ENCODE measurements around the gene PADI4. TPM values are rescaled to one million over a fixed set of nuclear protein-coding genes. Genes with fewer than 3 reads are reported as not detected.
"Not testable (repeated sequence)": the region's sequence is repeated elsewhere in the genome, so short reads cannot be mapped to it uniquely, and the experiment has no call there.

The PADI4 gene
- total and polyA plus RNA-seq, 2 donors (not counting 1 experiment from before 2014, with no cell fraction given) = not detected

- not testable (repeated sequence) for DNase-seq (ENCODE audit: low read depth in 2 of 2); H4K20me1 ChIP-seq (ENCODE audit: control insufficient read depth, extremely low read depth, insufficient read depth, low read length); H3K36me3 ChIP-seq (ENCODE audit: control insufficient read depth, insufficient read depth, low read length)
These were observed 100.0 kb downstream of the PADI4 start for GRCh38 chr1:17407786-17408514.

GRCh38 chr1:17409391-17409811, 101.4 kb downstream of the PADI4 start:
- Histone ChIP-seq H3K27me3 (ENCODE audit: control insufficient read depth, insufficient read depth, low read length) (no peaks in the 10 kb centered on the region), H3K36me3 (ENCODE audit: control insufficient read depth, insufficient read depth, low read length) (peaks cover 13% of the 10 kb centered on the region), H3K9me3 (ENCODE audit: control insufficient read depth, insufficient read depth, low read depth, low read length) (no peaks in the 10 kb centered on the region), H3K4me2 (ENCODE audit: extremely low read depth, insufficient read depth, low read length) (no peak overlapping the region), H3K4me3 (replicated peaks in 1 of 4; ENCODE audit: control extremely low read depth in 1 of 4, insufficient read depth in 1 of 4, low read depth in 3 of 4, low read length in 4 of 4) (no peak overlapping the region), H4K20me1 (ENCODE audit: control insufficient read depth, extremely low read depth, insufficient read depth, low read length) (no peaks in the 10 kb centered on the region), H2AFZ (ENCODE audit: low read length) (no peak overlapping the region), H3K4me1 (ENCODE audit: control insufficient read depth, extremely low read depth, insufficient read depth, low read length) (no peaks in the 10 kb centered on the region), H3K9ac (ENCODE audit: insufficient read depth, low read length) (no peak overlapping the region), H3K79me2 (ENCODE audit: control insufficient read depth, insufficient read depth, low read length) (no peaks in the 10 kb centered on the region), H3K27ac (ENCODE audit: insufficient read depth, low read length) (no peak overlapping the region)
- no peak for DNase-seq (ENCODE audit: low read depth in 2 of 2)
- TF ChIP-seq CTCF (conservative IDR thresholded peaks at IDR 0.05 in 1 of 2, IDR thresholded peaks at IDR 0.05 in 1 of 2; ENCODE audit: low read depth in 1 of 2, low read length in 2 of 2) = no peak
- TF ChIP-seq EZH2 (IDR thresholded peaks at IDR 0.05; ENCODE audit: low read length, missing control alignments) = no peak

More at GRCh38 chr1:17407786-17408514, 100.0 kb downstream of the PADI4 start:
- H3K4me3 ChIP-seq (replicated peaks in 1 of 4; ENCODE audit: control extremely low read depth in 1 of 4, insufficient read depth in 1 of 4, low read depth in 3 of 4, low read length in 4 of 4); H3K4me1 ChIP-seq (ENCODE audit: control insufficient read depth, extremely low read depth, insufficient read depth, low read length); H3K4me2 ChIP-seq (ENCODE audit: extremely low read depth, insufficient read depth, low read length); H3K9me3 ChIP-seq (ENCODE audit: control insufficient read depth, insufficient read depth, low read depth, low read length); H3K27me3 ChIP-seq (ENCODE audit: control insufficient read depth, insufficient read depth, low read length); H3K27ac ChIP-seq (ENCODE audit: insufficient read depth, low read length); H3K9ac ChIP-seq (ENCODE audit: insufficient read depth, low read length); H3K79me2 ChIP-seq (ENCODE audit: control insufficient read depth, insufficient read depth, low read length); H2AFZ ChIP-seq (ENCODE audit: low read length): not testable (repeated sequence)

GRCh38 chr1:17412093-17412870, 104.3 kb downstream of the PADI4 start:
- H4K20me1 ChIP-seq (ENCODE audit: control insufficient read depth, extremely low read depth, insufficient read depth, low read length) = no peaks in the 10 kb centered on the region

More at GRCh38 chr1:17412093-17412870, 104.3 kb downstream of the PADI4 start:
- Histone ChIP-seq H3K36me3 (ENCODE audit: control insufficient read depth, insufficient read depth, low read length) (peaks cover 14% of the 10 kb centered on the region), H3K9me3 (ENCODE audit: control insufficient read depth, insufficient read depth, low read depth, low read length) (no peaks in the 10 kb centered on the region), H3K27me3 (ENCODE audit: control insufficient read depth, insufficient read depth, low read length) (no peaks in the 10 kb centered on the region), H3K4me3 (replicated peaks in 1 of 4; ENCODE audit: control extremely low read depth in 1 of 4, insufficient read depth in 1 of 4, low read depth in 3 of 4, low read length in 4 of 4) (no peak overlapping the region), H3K9ac (ENCODE audit: insufficient read depth, low read length) (no peak overlapping the region), H3K4me1 (ENCODE audit: control insufficient read depth, extremely low read depth, insufficient read depth, low read length) (no peaks in the 10 kb centered on the region), H3K79me2 (ENCODE audit: control insufficient read depth, insufficient read depth, low read length) (no peaks in the 10 kb centered on the region), H3K27ac (ENCODE audit: insufficient read depth, low read length) (no peak overlapping the region), H3K4me2 (ENCODE audit: extremely low read depth, insufficient read depth, low read length) (no peak overlapping the region), H2AFZ (ENCODE audit: low read length) (no peak overlapping the region)
- no peak for DNase-seq (ENCODE audit: low read depth in 2 of 2)
- TF ChIP-seq EZH2 (IDR thresholded peaks at IDR 0.05; ENCODE audit: low read length, missing control alignments) = no peak
- TF ChIP-seq CTCF (conservative IDR thresholded peaks at IDR 0.05 in 1 of 2, IDR thresholded peaks at IDR 0.05 in 1 of 2; ENCODE audit: low read depth in 1 of 2, low read length in 2 of 2) = no peak

Other genes starting within 250 kb of the PADI4 start
- gene PADI2, start 188.7 kb upstream of the PADI4 start, total RNA-seq = not detected in 2 replicates
- gene PADI2, start 188.7 kb upstream of the PADI4 start, polyA plus RNA-seq = 0.03 TPM in 1 of 2 replicates, not detected in the other
- not detected in 2 replicates for gene PADI1, start 103.1 kb upstream of the PADI4 start, total RNA-seq
- gene PADI1, start 103.1 kb upstream of the PADI4 start, polyA plus RNA-seq = not detected in 2 replicates
- not detected in 2 replicates for gene PADI3, start 59.1 kb upstream of the PADI4 start, total RNA-seq
- not detected in 2 replicates for gene PADI3, start 59.1 kb upstream of the PADI4 start, polyA plus RNA-seq
- gene PADI6, start 64.0 kb downstream of the PADI4 start, total RNA-seq = not detected in 2 replicates
- gene PADI6, start 64.0 kb downstream of the PADI4 start, polyA plus RNA-seq = not detected in 2 replicates
- 21.5 and 22.9 TPM in 2 replicates for gene RCC2, start 131.5 kb downstream of the PADI4 start, total RNA-seq
- gene RCC2, start 131.5 kb downstream of the PADI4 start, polyA plus RNA-seq = 23.6 and 35.6 TPM in 2 replicates
- gene ARHGEF10L, start 231.5 kb downstream of the PADI4 start, total RNA-seq = 13.1 and 24.3 TPM in 2 replicates
- gene ARHGEF10L, start 231.5 kb downstream of the PADI4 start, polyA plus RNA-seq = 7.5 and 11.2 TPM in 2 replicates

Measured in fibroblast of lung (primary cell).